GM12874 (cell line): ENCODE results near the gene TTLL8.
A peak's percentile ranks its signal among the peaks of the same experiment; 100 is the strongest.

Source experiments
- TF ChIP-seq, protein P1 (sequence below): IDR thresholded peaks from 2 replicates; pipeline ENCODE4 v1.5.1; 2011; ENCODE audit warnings: low read depth, mild to moderate bottlenecking, control low read depth, low read length, moderate library complexity; ENCODE audit not compliant: insufficient read depth

Gene TTLL8

DNA sequence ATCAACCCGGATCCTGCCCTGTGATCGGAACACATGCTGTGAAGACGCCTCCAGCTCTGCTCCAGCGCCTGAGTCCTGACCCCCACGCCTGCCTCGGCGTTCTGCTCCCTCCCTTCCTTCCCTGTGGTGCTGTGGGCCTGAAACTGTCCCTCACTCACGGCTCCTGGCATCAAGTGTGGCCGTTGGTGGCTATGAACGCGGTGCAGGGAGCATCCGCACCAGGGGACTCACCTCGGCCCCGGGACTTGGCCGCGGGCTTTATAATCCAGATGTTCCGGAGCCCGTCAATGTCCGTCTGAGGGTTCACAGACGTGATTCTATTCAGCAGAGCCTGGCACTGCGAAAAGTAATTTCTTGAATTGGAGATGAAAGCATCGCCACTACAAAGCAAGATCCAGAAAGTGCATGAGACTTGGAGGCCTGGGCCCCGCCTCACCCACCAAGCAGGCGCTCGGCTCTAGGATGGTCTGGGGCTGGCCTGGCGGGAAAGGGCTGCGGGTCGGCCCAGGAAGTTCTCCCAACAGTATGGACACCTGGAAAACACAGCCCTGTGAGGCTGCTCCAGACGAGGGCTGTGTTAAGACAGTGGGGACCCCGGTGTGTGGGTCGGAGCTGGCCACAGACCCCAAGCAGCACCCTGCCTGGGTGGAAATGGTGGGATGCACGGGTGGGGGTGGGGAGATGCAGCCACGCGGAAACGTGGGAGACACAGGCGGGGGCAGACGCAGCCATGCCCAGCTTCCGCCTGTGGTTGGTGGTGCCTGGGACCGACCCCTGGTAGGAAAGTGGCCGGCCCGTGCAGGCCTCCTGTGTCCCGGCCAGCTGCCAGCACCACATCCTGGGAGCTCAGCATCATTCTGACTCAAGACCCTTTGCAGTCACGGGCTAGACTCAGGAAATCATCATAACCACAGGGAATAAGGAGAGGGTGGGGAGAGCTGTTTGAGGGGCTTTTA is 23.7 kb downstream of the TTLL8 start:
- TF ChIP-seq, protein P1, sequence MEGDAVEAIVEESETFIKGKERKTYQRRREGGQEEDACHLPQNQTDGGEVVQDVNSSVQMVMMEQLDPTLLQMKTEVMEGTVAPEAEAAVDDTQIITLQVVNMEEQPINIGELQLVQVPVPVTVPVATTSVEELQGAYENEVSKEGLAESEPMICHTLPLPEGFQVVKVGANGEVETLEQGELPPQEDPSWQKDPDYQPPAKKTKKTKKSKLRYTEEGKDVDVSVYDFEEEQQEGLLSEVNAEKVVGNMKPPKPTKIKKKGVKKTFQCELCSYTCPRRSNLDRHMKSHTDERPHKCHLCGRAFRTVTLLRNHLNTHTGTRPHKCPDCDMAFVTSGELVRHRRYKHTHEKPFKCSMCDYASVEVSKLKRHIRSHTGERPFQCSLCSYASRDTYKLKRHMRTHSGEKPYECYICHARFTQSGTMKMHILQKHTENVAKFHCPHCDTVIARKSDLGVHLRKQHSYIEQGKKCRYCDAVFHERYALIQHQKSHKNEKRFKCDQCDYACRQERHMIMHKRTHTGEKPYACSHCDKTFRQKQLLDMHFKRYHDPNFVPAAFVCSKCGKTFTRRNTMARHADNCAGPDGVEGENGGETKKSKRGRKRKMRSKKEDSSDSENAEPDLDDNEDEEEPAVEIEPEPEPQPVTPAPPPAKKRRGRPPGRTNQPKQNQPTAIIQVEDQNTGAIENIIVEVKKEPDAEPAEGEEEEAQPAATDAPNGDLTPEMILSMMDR, result no peak

DNA sequence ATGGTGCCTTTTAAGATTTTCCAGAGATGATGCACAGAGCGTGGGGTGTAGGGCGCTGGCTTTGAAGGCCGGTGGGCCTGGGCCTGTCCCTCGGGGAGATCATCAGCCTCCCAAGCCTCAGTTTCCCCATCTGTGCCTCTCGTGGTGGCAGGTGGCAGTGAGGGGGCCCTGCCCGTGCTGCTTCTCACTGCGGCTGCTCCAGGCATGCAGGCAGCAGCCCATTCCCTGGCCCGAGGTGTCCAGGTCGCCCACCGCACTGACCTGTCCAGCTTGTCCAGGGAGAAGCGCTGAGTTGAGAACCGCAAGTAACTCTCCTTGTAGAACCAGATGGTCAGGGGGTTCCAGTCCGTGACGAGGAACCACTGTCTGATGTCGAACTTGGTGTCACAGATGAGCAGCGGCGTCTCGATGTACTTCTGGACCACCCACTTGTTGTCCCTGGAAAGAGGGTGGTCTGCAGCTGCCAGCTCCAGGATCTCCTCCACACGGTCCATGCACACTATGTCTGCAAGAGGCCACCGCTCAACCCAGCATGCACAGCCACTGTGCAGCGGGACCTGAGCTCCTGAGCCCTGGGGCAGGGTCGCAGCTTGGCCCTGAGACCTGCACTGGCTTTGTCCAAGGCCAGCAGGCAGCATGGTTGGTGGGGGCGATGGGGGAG is 25.0 kb downstream of the TTLL8 start:
- TF ChIP-seq, protein P1, result no peak

DNA sequence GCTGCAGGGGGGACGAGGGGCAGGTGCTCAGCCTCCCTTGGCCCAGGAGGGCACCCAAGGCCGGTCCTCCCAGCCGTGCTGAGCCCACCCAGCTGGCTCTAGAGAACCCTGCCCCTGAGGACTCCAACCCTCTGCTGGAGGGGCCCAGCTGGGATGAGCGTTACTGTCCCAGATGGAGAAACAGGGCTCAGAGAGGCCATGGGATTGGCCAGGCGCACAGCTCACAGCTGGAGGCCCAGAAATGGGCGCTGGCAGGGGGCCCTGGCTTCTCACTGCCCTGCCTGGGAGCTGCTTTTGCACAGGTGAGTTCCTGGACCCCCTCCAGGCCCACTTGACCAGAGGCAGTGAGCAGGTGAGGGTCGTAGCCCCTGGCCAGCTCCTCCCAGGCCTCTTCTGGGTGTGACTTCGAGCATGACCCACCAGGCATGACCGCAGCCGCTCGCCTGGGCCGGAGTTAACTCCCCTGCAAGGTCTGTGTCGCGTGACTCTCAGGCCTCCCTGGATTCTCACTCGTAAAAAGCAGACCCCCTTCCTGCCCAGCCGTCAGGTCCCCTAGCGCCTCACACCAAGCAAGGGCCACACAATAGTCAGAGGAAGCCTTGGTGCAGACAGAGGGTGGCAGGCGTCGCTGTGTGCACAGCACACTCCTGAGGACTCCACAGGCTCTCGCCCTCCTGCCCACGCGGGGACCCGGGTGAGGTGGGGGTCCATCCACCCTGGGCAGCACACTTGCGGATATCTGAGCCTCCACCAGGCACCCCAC is 25.8 kb downstream of the TTLL8 start:
- TF ChIP-seq, protein P1, result no peak

DNA sequence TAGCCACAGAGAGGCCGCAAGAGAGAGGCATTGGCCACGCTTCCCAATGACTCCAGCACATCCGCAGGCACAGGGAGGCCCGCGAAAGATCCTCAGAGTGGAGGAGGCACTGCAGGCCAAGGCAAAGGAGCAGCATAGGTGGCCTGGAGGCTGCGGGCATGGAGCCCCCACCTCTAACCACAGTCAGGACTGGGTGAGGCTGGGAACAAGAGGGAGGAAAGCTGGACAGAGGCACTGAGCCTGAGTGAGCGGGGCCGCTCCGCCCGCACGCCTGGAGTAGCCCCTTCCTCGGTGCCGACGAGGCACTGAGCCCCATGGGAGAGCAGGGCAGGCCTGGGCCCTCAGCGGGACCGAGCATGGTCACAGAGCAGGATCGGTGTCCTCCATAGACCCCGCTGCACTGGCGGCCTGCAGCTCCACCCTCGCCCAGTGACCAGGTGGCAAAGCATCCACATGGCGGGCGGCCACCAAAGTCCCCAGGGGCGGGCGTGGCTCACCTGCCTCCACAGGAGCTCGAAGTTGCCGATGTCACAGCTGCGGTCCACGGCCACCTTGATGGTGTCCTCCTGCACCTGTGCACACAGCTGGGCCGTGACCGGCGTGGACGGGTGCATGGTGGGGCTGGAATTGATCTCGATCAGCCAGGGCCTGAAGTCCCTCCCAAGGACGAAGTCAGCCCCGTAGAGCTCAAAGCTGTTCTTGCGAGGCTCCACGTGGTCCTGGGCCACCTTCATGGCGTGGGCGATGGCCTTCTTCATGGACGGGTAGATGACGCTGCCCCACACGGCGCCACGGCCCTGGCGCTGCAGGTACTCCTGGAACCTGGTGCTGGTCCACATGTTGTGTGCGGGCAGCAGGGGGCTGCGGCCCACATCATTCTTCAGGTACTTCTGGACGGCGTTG is 26.7 kb downstream of the TTLL8 start:
- TF ChIP-seq, protein P1, result no peak

DNA sequence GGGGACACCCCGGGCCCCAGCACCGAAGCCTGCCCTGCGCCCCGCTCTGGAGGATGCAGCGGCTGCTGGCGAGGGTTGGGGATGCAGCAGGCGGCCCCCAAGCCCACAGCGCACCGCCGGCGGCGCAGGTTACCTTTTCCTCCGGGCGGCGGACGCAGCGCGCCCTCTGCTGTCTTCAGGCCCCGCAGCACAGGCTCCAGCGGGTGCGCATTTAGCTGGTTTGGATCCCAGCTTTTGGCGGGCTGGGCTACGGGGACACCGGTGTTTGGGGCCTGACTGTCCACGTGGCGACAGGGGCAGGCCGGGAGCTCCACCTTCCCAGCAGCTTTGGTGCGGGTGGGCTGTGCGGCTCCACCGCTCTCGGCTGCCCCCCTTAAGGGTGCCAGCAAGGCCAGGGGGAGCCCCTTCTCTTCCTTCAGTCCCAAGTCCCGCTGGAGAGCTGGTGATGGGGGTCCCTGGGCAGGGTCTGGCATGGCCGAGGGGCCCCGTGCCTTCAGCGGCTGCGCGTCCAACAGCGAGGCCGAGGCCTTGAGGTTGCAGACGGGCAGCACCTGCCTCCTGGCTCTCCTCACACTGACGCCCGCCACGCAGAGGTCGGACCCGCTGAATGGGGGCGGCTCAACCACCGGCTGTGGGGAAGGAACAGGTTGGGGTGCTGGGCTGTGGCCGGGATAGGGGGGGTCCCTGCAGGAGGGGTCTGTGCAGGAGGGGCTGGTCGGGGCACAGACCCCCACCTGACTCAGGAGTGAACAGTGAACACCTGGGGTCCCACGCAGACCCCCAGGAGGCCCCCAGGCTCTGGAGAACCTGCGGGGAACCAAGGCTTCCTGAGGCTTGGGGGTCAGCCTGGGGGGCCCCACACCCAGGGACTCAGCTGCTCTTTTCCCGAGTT is 27.6 kb downstream of the TTLL8 start:
- TF ChIP-seq, protein P1, result peak; percentile 95
